DMS153 treated with DMSO at 0.1 percent for 48 hours (cell line): ENCODE results near the gene BCL11A.
"Not testable (repeated sequence)": the region's sequence is repeated elsewhere in the genome, so short reads cannot be mapped to it uniquely, and the experiment has no call there.

Experiments used
- DNase-seq: peaks from one replicate; lab custom pipeline; 2025; ENCODE audit not compliant: unreplicated experiment; lab: John Stamatoyannopoulos, UW

Gene BCL11A

DNA sequence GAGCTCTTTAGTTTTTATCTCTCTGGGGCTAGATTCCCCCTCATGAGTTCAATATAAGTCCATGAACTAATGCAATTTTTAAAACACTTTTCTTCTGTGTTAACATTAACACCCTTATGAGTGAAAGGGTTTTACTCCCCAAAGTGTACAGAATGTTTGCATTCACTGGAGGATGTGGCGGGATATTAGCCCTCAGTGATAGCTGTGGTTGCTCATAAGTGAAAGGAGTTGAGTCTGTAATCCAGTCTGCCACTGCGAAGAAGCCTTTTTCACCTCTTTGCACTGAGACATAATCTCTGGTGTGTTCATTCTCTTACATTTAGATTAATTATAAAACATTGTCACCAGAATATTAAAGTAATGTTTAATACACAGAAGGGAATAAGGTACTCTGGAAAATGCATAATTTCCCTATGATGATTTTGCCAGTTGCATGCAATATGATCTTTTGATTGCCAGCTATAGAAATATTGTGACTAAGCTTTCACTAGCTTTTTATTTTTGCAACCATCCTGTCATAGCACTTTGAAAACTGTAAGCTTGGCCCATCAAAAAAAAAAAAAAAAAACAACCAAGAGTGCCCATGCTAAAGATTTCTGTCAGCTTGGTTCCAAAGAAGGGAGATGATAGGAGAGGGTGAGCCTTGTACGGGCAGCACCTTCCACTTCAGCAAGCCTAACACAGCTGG is 113.2 kb downstream of the BCL11A start:
- no peak for DNase-seq

DNA sequence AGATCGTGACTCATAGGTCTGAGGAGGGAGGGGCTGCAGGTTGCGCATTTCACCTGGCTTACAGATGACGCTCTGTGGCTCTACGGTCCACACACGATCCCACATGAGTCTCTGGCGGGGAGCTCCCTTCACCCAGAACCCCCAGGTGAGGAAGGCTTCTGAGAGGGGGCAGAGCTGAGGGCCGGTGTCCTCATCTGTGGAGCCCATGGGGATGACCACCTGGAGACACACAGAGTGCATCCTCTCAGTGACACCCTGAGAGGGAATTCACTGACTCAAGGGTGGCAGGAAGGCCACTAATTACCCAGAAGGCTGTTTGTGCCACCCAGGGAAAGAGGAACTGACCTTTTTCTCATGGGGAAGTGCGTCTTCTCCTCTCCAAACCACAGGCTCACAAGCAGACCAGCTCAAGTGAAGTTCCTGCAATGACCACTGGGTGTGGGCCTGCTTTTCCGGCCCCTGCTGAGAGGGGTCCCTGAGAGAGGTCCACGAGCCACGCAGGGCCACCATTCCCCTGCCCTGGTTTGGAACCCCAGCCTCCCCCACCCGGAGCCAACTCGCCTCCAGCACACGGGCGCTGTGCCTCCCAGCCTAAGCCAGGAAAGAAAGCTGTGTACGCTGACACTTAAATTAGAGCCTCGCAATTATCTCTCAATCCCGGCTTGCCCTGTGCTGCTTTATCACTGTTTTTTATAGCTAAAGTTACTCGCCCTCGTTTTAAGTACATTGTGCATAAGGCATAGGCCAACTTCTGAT is 114.1 kb downstream of the BCL11A start:
- no peak for DNase-seq

DNA sequence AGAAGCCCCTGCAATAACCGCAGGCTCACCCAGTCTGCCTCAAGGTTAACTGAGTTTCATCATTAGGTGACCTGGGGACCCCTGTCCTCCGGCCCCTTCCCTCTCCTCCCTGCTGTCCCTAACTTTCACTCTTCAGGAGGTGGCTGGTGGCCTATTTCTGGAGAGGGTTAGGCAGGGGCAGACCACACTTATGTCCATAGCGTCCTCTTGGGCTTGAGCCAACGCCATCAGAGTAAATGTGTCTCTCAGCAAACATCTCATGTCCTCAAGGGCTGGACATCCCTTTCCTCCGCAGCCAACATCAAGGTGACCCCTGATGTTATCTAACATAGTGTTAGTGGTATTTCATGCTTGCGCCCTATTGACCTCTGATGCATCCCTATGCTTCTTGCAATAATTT is 114.8 kb downstream of the BCL11A start:
- DNase-seq: no peak

DNA sequence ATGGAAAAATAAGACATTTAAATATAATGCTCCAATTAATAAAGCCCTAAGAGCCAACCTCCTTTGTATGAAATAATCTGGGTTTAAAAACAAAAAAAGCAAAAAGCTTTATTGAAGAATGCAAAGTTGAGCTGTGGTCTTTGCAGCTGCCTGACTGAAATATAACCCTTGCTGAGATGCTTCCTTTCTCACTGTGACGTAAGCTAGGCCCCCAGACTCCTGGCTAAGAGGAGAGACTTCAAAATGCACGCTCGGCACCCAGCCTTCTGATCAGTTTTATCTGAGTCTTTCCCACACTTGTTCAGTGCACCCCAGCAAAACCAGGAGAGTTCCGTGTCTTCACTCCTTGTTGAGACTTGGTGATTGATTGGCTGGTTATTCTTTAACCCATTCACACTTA is 115.3 kb downstream of the BCL11A start:
- no peak for DNase-seq

DNA sequence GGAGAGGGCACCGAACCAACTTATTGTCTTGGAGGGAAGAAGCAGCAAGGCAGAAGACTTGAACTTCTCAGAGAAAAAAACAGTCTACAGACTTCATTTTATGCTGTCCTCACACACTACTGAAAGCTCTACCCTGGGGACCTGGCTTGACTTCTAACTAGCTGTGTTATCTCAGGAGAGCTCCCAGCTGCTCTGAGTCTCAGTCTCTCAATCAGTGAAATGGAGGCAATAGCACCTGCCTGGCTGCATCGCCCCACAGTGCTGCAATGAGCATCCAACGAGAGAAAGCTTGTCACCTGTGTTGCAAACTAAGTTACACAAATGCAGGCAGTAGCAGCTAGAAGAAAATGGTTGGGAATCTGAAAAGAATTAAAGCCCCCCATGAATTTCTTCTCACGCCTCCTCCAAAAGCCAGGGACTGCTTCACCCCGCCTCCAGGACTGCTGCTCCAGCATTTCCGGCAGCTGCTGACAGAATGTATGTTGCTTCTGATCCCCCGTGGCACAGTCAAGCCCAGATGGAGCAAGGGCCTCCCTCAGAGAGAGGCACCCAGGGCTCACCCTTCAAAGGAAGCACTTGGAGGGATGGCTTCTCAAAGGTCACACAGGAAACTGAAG is 116.3 kb downstream of the BCL11A start:
- no peak for DNase-seq

DNA sequence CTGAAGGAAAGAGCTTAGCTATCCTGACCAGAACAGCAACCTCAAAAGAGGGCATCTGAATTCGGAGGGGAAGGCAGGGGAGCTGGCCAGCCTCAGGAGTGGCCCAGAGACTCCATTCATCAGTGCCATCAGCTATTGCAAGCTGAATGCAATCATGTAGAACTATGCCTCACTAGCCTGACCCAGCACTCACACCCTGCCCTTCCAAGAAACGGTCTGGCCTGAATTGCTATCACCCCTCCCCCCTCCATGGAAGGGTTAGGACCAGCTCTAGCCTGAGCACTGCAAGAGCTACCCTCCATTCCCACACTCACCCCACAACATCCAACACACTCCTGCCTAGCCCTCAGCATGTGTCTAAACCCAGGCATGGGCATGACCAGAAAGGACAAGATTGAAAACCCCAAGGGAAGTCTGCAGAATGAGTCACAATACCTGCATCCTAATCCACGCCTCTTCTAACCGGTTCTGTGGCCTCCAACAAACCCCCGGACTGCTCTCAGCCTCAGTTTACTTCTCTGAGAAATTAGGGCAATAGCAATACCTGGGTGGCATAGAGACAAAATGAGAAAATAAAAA is 120.3 kb downstream of the BCL11A start:
- DNase-seq: no peak

DNA sequence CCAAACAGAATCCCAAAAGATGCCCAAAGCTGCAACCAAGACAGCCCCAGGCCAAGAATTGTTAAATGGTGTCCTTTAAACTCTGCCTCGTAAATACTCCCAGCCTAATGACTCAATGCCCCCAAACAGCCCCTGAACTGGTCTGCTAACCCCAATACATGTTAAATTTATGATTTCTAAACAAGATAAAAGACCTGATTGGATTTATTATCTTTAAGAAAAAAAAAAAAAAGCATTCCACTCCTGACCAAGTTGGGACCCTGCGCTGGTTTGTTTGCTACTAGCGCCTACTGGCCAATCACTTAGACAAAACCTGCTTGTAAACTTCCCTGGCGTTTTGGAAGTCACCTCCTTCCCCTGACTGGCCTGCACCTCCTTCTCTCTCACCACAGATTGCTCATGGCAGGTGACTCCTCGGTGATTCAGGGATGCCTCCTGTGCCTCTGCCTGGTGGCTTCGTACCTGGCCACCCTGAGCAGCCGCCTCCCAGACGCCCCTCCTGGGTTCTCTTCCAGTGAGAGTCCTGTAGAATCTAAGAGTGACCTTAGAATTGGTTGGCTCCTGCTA is 121.3 kb downstream of the BCL11A start:
- no peak for DNase-seq

DNA sequence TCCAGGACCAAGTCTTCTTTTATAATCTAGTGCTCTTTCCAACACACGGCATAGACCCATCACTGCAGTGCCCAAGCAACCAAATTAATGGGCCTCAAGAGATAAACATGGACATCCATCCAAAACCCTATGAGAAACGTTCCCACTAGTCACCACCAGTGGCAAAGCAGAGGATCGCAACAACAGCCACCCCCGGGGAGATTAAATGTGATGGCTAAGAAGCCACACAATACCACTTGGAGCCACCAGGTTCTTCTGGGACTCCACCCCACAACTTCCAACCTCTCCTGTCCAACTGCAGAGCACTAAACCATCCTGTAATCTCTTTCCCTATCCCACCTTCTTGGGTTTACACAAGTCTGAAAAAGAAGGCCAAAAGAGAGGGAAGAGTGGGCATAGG is 123.8 kb downstream of the BCL11A start:
- DNase-seq: no peak

DNA sequence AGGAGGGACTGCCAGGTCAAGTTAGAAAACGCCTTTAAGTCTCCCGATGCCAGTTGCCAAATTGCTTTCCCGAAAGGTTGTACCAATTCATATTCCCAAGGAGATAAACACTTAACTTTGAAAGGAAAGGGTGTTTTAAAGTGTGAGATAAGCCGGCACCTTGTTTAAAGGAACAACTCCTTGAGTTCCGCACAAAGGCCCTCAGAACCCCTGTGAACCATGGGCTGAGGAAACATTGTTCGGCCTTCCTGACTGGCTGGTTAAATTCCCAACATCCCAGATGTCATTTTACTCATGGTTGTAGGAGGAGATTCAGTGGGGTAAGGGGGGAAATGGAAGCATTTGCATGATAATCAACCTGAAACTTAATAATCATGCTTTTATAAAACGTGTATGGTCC is 126.6 kb downstream of the BCL11A start:
- no peak for DNase-seq

DNA sequence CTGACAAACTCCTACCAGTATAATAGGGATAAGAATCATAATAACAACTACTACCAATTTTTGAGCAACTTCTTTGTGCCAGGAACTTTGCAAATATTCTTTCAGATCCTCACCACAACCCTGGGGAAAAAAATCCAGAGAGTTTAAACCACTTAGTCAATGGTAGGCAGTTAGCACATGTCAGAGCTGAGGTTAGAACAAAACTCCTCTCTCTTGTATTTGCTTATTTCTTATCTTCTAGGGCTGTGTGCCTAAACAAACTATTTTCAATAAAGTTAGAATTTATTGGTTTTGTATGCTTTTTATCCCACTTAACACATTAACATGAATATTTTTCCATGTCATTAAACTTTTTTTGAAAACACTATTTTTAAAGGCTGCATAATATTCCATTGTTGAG is 127.1 kb downstream of the BCL11A start:
- DNase-seq: no peak

DNA sequence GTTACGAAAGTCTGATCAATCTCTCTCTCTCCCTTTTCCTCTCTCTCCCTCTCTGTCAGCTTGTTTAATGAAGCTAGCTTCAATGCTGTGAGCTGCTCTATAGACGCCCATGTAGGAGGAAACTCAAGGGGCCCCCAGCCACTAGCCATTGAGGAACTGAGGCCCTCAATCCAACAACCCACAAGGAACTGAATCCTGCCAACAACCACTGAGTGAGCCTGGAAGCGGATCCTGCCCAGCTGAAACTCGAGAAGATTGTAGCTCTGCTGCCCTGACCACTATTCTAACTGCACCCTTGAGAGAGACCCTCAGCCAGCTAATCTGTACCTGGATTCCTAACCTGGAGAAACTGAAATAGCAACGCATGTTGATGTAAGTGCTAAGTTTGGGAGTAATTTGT is 129.2 kb downstream of the BCL11A start:
- DNase-seq: no peak

DNA sequence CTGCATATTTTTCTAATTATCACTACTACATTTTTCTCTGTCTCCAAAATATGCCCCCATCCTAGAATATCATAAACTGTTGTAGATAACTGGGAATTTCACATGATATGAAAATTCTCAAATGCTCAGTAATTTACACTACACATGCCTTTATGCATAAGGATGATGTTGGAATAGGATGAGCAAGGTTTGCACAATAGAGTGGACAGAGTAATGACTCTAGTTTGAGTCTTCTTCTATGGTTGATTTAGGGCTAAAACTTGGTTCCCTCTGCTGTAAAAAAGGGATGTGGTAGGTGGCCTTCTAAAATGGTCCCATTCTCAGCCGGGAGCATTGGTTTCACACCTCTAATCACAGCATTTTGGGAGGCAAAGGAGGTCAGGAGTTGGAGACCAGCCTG is 129.9 kb downstream of the BCL11A start:
- no peak for DNase-seq

DNA sequence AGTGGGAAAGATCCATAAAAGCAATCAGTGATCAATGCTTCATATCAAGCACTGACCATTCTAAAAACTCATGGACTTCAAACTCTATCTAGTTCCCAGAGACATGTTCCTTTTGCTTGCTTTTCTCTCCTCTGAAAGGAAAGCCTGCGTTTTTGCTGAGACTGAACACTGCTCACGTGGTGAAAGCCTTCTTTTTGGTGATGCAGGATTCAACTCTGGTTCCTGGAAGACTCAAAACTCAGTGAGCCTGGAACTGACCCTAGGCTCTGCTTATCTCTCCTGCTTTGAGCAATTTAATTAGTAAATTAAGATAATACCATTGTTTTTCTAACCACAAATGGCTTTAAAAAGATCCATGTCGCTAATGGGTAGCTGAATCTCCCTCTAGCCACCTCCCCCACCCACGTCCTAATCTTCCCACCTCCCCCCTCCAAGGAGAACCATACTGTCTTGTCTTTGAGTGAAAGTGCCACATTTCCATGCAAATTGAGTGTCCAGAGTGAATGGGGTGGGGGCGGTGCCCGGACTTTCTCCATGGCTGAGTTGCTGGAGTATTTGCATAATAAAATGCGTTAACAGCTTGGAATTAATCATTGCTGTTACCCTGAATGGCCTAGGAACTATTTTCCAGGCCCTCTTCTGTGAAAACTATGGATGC is 130.5 kb downstream of the BCL11A start:
- no peak for DNase-seq

DNA sequence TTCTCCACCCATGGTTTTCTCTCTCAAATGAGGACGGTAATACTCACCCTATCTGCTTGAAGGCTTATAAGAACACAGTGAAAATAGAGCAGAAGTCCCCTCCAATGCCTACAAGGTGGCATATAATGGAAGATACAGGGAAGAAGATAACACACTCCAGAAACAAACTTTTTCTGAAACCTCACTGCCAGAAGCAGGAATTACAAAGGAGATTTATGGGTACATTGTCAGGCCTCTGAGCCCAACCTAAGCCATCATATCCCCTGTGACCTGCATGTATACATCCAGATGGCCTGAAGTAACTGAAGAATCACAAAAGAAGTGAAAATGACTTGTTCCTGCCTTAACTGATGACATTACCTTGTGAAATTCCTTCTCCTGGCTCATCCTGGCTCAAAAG is 136.2 kb downstream of the BCL11A start:
- DNase-seq: not testable (repeated sequence)

DNA sequence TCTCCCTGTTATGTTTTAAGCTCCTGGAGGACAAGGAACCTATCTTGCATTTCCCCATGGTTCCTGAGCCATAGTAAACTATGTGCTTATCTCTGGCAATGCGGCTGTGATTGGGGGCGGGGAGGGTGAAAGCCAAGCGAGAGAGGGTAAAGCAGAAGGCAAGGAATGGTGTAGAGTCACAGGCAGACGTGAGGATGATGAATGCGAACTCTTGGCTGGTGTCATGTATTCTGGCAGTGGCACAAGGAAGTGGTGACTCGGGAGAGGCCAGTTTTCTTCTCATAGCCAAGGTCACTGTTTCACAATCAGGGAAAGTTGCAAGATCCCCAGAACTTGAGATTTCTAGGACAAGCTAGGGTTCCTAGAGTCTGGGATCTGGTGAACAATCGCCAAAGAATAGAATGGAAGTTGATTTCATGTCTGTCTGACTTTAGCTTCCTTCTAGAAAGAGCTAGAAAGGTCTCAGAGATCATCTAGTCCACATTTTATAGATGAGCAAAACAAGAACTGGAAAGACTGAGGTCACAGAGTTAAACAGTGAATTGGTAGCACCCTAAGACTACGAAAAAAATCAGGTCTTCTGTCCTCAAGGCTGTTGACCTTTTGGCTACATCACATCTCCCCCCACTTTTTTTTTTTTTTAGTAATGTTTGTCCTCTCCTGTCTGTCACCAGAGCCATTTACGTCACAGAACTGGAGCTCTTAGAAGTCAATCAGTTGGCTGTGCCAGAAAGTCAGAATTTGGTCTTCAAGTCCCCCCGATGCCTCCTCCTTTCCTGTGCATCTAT is 137.0 kb downstream of the BCL11A start:
- DNase-seq: no peak

DNA sequence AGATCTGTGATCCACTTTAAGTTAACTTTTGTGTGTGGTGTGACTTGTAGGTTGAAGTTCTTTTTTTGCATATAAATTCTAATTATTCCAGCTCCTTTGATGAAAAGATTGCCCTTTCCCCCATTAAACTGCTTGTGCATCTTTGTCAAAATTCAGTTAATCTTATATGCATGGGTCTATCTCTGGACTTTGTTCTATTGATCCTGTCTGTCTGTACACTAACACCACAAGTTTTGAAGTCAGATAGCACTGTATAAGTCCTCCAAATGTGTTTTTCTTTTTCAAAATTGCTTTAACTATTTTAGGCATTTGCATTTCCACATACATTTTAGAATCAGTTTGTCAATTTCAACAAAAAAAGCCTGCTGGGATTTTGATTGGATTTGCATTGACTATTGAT is 137.6 kb downstream of the BCL11A start:
- DNase-seq: no peak

DNA sequence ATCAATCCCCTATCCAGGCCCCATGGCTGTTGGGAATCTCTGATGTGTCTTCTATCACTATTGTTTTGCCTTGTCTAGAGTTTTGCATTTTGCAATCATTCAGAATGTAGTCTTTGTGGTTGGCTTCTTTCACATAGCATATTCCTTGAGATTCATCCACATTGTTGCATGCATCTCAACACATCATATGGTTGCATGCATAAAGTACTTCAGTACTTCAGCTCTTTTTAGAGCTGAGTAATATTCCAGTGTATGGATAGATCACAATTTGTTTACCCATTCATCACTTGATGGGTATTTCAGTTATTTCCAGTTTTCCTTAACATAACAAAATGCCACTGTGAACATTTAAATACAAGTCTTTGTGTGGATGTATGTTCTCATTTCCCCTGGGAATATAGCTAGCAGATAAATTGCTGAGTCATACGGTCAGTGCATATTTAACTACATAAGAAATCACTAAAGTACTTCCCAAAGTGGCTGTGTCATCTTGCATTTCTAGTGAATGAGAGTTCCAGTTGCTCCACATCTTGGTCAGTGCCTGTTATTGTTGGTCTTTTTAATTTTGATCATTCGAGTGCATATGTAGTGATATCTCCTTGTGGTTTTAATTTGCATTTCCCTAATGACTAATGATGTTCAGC is 138.8 kb downstream of the BCL11A start:
- DNase-seq: no peak

DNA sequence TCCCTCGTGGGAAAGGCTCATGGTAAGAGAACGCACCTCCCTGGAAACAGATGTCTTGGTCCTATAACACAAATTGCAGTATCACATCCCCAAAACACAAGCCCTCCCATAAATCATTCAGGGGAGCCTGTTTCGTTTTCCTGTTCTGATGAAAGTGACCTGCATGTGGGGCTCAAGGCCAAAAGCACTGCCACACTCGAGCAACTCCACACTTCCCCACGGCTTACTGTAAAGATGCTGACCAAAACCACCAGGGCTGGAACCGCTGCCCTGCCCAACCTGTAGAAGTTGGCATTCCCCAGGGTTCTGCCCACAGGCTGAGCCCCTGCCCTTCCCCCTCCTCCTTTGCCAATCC is 139.7 kb downstream of the BCL11A start:
- no peak for DNase-seq

DNA sequence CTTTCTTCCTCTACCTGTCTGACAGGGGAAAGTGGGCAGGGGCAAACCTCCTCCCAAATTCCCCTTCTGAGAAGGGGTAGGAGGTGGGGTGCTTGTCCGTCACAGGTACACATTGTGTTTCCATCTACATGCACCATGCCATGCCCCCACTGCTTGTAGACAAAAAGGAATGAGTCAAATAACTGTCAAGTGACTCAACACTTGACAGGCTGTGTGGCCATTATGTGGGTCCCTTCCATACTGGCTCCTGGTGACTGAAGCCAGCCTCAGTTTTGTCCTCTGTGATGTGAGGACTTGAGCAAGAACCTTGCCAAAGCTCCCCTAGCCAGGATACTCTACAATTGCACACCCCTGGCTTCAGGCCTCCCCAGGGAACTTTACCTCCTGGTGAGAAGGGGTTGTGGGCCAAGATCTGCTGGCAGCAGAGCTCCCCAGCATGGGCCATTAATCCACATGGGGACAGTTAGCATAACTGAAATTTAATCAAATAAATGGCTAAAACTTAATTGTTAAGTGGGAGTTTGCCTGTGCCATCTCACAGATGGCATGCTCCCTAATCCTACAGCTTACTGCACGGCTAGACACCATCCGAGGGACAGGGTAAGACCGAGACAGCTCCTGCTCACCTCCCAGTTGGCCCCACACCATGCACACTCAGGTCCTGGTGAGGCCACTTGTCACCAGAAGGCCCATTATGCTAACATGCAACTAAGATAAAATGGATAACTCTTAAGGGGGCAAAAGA is 140.2 kb downstream of the BCL11A start:
- DNase-seq: no peak
